ENCODE results near the gene CCL21.

The CCL21 gene

GRCh38 chr9:34709196-34709978, 549 bp downstream of the CCL21 start:
- H3K27ac ChIP-seq (ENCODE audit: poor library complexity, severe bottlenecking), result no peak overlapping the region
- no peaks in the 10 kb centered on the region for H3K36me3 ChIP-seq (ENCODE audit: low read depth)
- ATAC-seq (ENCODE audit: low read depth), result no peak
- no peak for TF ChIP-seq CTCF (IDR thresholded peaks at IDR 0.05; ENCODE audit: poor library complexity, severe bottlenecking)
- no peak overlapping the region for H3K4me3 ChIP-seq (ENCODE audit: severe bottlenecking)
- H3K9me3 ChIP-seq (ENCODE audit: severe bottlenecking), result no peaks in the 10 kb centered on the region
- DNase-seq (ENCODE audit: low spot score), result no peak
- H3K27me3 ChIP-seq (ENCODE audit: insufficient read depth, poor library complexity, severe bottlenecking), result no peaks in the 10 kb centered on the region
- H3K4me1 ChIP-seq (ENCODE audit: insufficient read depth, poor library complexity, severe bottlenecking), result no peaks in the 10 kb centered on the region

- H3K4me3 ChIP-seq (ENCODE audit: severe bottlenecking), result no peak overlapping the region
These were observed 2.8 kb downstream of the CCL21 start for GRCh38 chr9:34707130-34707529.

GRCh38 chr9:34701769-34702736, 7.9 kb downstream of the CCL21 start:
- no peak overlapping the region for H3K27ac ChIP-seq (ENCODE audit: poor library complexity, severe bottlenecking)
- peak overlapping the region; percentile 38 for H3K4me3 ChIP-seq (ENCODE audit: severe bottlenecking)
- peak; percentile 73 for ATAC-seq (ENCODE audit: low read depth)

More at GRCh38 chr9:34707130-34707529, 2.8 kb downstream of the CCL21 start:
- DNase-seq (ENCODE audit: low spot score) (no peak), ATAC-seq (ENCODE audit: low read depth) (no peak)
- H3K4me1 ChIP-seq (ENCODE audit: insufficient read depth, poor library complexity, severe bottlenecking), result no peaks in the 10 kb centered on the region
- no peak overlapping the region for H3K27ac ChIP-seq (ENCODE audit: poor library complexity, severe bottlenecking)
- H3K27me3 ChIP-seq (ENCODE audit: insufficient read depth, poor library complexity, severe bottlenecking), result no peaks in the 10 kb centered on the region
- H3K9me3 ChIP-seq (ENCODE audit: severe bottlenecking), result no peaks in the 10 kb centered on the region
- H3K36me3 ChIP-seq (ENCODE audit: low read depth), result no peaks in the 10 kb centered on the region
- TF ChIP-seq CTCF (IDR thresholded peaks at IDR 0.05; ENCODE audit: poor library complexity, severe bottlenecking), result no peak

GRCh38 chr9:34701023-34701768, 8.7 kb downstream of the CCL21 start:
- Histone ChIP-seq H3K9me3 (ENCODE audit: severe bottlenecking) (no peaks in the 10 kb centered on the region), H3K27ac (ENCODE audit: poor library complexity, severe bottlenecking) (no peak overlapping the region), H3K27me3 (ENCODE audit: insufficient read depth, poor library complexity, severe bottlenecking) (no peaks in the 10 kb centered on the region), H3K4me3 (ENCODE audit: severe bottlenecking) (peak overlapping the region; percentile 38), H3K4me1 (ENCODE audit: insufficient read depth, poor library complexity, severe bottlenecking) (no peaks in the 10 kb centered on the region), H3K36me3 (ENCODE audit: low read depth) (no peaks in the 10 kb centered on the region)
- no peak for DNase-seq (ENCODE audit: low spot score)
- TF ChIP-seq CTCF (IDR thresholded peaks at IDR 0.05; ENCODE audit: poor library complexity, severe bottlenecking), result peak; percentile 80
- ATAC-seq (ENCODE audit: low read depth), result peak; percentile 85

More at GRCh38 chr9:34701769-34702736, 7.9 kb downstream of the CCL21 start:
- Histone ChIP-seq H3K36me3 (ENCODE audit: low read depth) (no peaks in the 10 kb centered on the region), H3K27me3 (ENCODE audit: insufficient read depth, poor library complexity, severe bottlenecking) (no peaks in the 10 kb centered on the region), H3K9me3 (ENCODE audit: severe bottlenecking) (no peaks in the 10 kb centered on the region), H3K4me1 (ENCODE audit: insufficient read depth, poor library complexity, severe bottlenecking) (no peaks in the 10 kb centered on the region)
- TF ChIP-seq CTCF (IDR thresholded peaks at IDR 0.05; ENCODE audit: poor library complexity, severe bottlenecking), result peak; percentile 67
- no peak for DNase-seq (ENCODE audit: low spot score)

Measured in RWPE2 (cell line).